GM21825 (cell line): ENCODE results near the gene TEX11.
"Not testable (repeated sequence)": the region's sequence is repeated elsewhere in the genome, so short reads cannot be mapped to it uniquely, and the experiment has no call there.

ENCODE experiments used
- ATAC-seq: cut with Tn5 transposase; IDR thresholded peaks from one replicate; pipeline ENCODE4 v1.9.1; 2021; ENCODE audit warnings: mild to moderate bottlenecking, moderate library complexity; ENCODE audit not compliant: unreplicated experiment

Gene TEX11

GRCh38 chrX:70613295-70613694, 295.2 kb downstream of the TEX11 start:
- no peak for ATAC-seq

GRCh38 chrX:70605352-70605751, 303.2 kb downstream of the TEX11 start:
- no peak for ATAC-seq

GRCh38 chrX:70592091-70592490, 316.4 kb downstream of the TEX11 start:
- no peak for ATAC-seq

- not testable (repeated sequence) for ATAC-seq
These were observed 321.4 kb downstream of the TEX11 start for GRCh38 chrX:70587158-70587557.

- ATAC-seq = no peak
These were observed 331.1 kb downstream of the TEX11 start for GRCh38 chrX:70577442-70577841.

GRCh38 chrX:70569922-70570576, 338.5 kb downstream of the TEX11 start:
- ATAC-seq = not testable (repeated sequence)

- no peak for ATAC-seq
These were observed 353.6 kb downstream of the TEX11 start for GRCh38 chrX:70554948-70555347.

GRCh38 chrX:70554523-70554922, 354.0 kb downstream of the TEX11 start:
- ATAC-seq = no peak

- ATAC-seq = no peak
These were observed 354.4 kb downstream of the TEX11 start for GRCh38 chrX:70554081-70554480.

GRCh38 chrX:70553516-70553915, 355.0 kb downstream of the TEX11 start:
- no peak for ATAC-seq

GRCh38 chrX:70552130-70552704, 356.3 kb downstream of the TEX11 start:
- ATAC-seq = no peak

- ATAC-seq = no peak
These were observed 359.1 kb downstream of the TEX11 start for GRCh38 chrX:70549429-70549828.

GRCh38 chrX:70535198-70535597, 373.3 kb downstream of the TEX11 start:
- ATAC-seq = no peak

GRCh38 chrX:70527610-70528345, 380.7 kb downstream of the TEX11 start:
- ATAC-seq = no peak

GRCh38 chrX:70527053-70527452, 381.5 kb downstream of the TEX11 start:
- no peak for ATAC-seq

- ATAC-seq = no peak
These were observed 382.8 kb downstream of the TEX11 start for GRCh38 chrX:70525733-70526132.

GRCh38 chrX:70515692-70516091, 392.8 kb downstream of the TEX11 start:
- ATAC-seq = not testable (repeated sequence)

GRCh38 chrX:70515270-70515669, 393.2 kb downstream of the TEX11 start:
- ATAC-seq = not testable (repeated sequence)

- no peak for ATAC-seq
These were observed 399.4 kb downstream of the TEX11 start for GRCh38 chrX:70509078-70509477.

GRCh38 chrX:70508296-70508911, 400.1 kb downstream of the TEX11 start:
- no peak for ATAC-seq

GRCh38 chrX:70505451-70505841, 403.1 kb downstream of the TEX11 start:
- no peak for ATAC-seq
